H1 (cell line): ENCODE measurements around the gene ABHD12. TPM values are rescaled to one million over a fixed set of nuclear protein-coding genes. Genes with fewer than 3 reads are reported as not detected.

Experiments
- CTCF ChIA-PET: fragments of 300-600 bp; sonication (Branson Sonifier 250); formaldehyde crosslinking; loops from one replicate; lab custom pipeline; 2021; ENCODE audit not compliant: partially characterized antibody; lab: Charles Lee
- POLR2A ChIA-PET: fragments of 300-600 bp; sonication (Branson Sonifier 250); formaldehyde crosslinking; loops from one replicate; lab custom pipeline; 2021; ENCODE audit warnings: inconsistent platforms; ENCODE audit not compliant: partially characterized antibody; lab: Charles Lee
- DNase-seq, 2 experiments: peaks; one replicate each; pipeline versions ENCODE4 v3.0.0 to v3.0.0-alpha.2; 2010 to 2022; ENCODE audit warnings: low spot score in 2 of 2, low read depth in 1 of 2, mixed read lengths in 1 of 2
- FAIRE-seq: peaks from 2 replicates; lab custom pipeline; 2011; peaks lifted over from hg19 to GRCh38; lab: Jason Lieb, UNC
- H2AFZ ChIP-seq: 2 replicates; pipeline ENCODE4 v1.8.1; 2012; ENCODE audit warnings: low read length, inconsistent platforms
- H2AK5ac ChIP-seq: 2 replicates; pipeline ENCODE4 v1.6.1; 2013; ENCODE audit warnings: low read depth, low read length
- H2BK120ac ChIP-seq: replicated peaks from 2 replicates; pipeline ENCODE3; 2013; ENCODE audit warnings: low read depth, low read length, inconsistent platforms
- H2BK12ac ChIP-seq: 2 replicates; pipeline ENCODE4 v1.6.1; 2013; ENCODE audit warnings: low read depth, low read length
- H2BK15ac ChIP-seq: 2 replicates; pipeline ENCODE4 v1.6.1; 2013; ENCODE audit warnings: low read length
- H2BK20ac ChIP-seq: 2 replicates; pipeline ENCODE4 v1.6.1; 2013; ENCODE audit warnings: low read length
- H2BK5ac ChIP-seq: 2 replicates; pipeline ENCODE4 v1.6.1; 2013; ENCODE audit warnings: low read depth, low read length
- H3K14ac ChIP-seq: 2 replicates; pipeline ENCODE4 v1.6.1; 2013; ENCODE audit warnings: inconsistent platforms; ENCODE audit not compliant: insufficient read length
- H3K18ac ChIP-seq: 2 replicates; pipeline ENCODE4 v1.6.1; 2013; ENCODE audit warnings: low read length; ENCODE audit errors: extremely low read depth
- H3K23ac ChIP-seq: 2 replicates; pipeline ENCODE4 v1.6.1; 2013; ENCODE audit warnings: inconsistent platforms; ENCODE audit not compliant: insufficient read length
- H3K23me2 ChIP-seq: 2 replicates; pipeline ENCODE4 v1.6.1; 2013; ENCODE audit warnings: low read depth, low read length
- H3K27ac ChIP-seq: 2 replicates; pipeline ENCODE4 v1.6.1; 2011; ENCODE audit warnings: low read depth, low read length, inconsistent platforms
- H3K27me3 ChIP-seq, 4 experiments: replicated peaks in 1 of 4; 1 replicate in 1 of 4; 2 replicates in 3 of 4; pipeline versions ENCODE4 v1.6.1 to v1.8.1; 2011 to 2013; ENCODE audit warnings: low read length in 3 of 4, mild to moderate bottlenecking in 3 of 4, inconsistent platforms in 2 of 4, mixed read lengths in 2 of 4, moderate library complexity in 1 of 4; ENCODE audit not compliant: control insufficient read depth in 3 of 4, insufficient read depth in 3 of 4; ENCODE audit errors: extremely low read depth in 1 of 4
- H3K36me3 ChIP-seq, 4 experiments: 2 replicates each; pipeline versions ENCODE4 v1.6.1 to v1.8.1; 2011 to 2013; ENCODE audit warnings: mild to moderate bottlenecking in 4 of 4, low read length in 3 of 4, moderate library complexity in 2 of 4, control low read depth in 1 of 4, inconsistent platforms in 1 of 4; ENCODE audit not compliant: insufficient read depth in 4 of 4, control insufficient read depth in 2 of 4
- H3K4ac ChIP-seq: replicated peaks from 2 replicates; pipeline ENCODE3; 2013; ENCODE audit warnings: low read length, low read depth, mixed read lengths, inconsistent platforms; ENCODE audit not compliant: insufficient read length
- H3K4me1 ChIP-seq, 4 experiments: replicated peaks in 1 of 4; 1 replicate in 1 of 4; 2 replicates in 3 of 4; pipeline versions ENCODE4 v1.6.1 to v1.8.1; 2011 to 2013; ENCODE audit warnings: low read length in 3 of 4, inconsistent platforms in 2 of 4, mixed read lengths in 1 of 4; ENCODE audit not compliant: insufficient read depth in 4 of 4, control insufficient read depth in 3 of 4
- H3K4me2 ChIP-seq, 2 experiments: 2 replicates each; pipeline versions ENCODE4 v1.6.1 to v1.8.1; 2011 to 2013; ENCODE audit warnings: low read depth in 2 of 2, low read length in 2 of 2, control low read depth in 1 of 2, inconsistent platforms in 1 of 2, mild to moderate bottlenecking in 1 of 2; ENCODE audit not compliant: insufficient read depth in 1 of 2
- H3K4me3 ChIP-seq, 4 experiments: fragments of 200-600, 300-600 bp in 1 of 4; sonication (generic), shearing (Covaris generic), sonication (Bioruptor Twin) in 1 of 4; 2 replicates each; pipeline versions ENCODE4 v1.5.1 to v1.8.1; 2011 to 2016; ENCODE audit warnings: low read length in 4 of 4, low read depth in 3 of 4, control low read depth in 2 of 4, inconsistent platforms in 2 of 4, mild to moderate bottlenecking in 2 of 4, mixed read lengths in 1 of 4, moderate library complexity in 1 of 4; ENCODE audit not compliant: insufficient read depth in 2 of 4; ENCODE audit errors: extremely low read depth in 1 of 4
- H3K56ac ChIP-seq: replicated peaks from 2 replicates; pipeline ENCODE3; 2013; ENCODE audit warnings: low read depth, mild to moderate bottlenecking, mixed read lengths, low read length, inconsistent platforms; ENCODE audit not compliant: insufficient read length
- H3K79me1 ChIP-seq: 2 replicates; pipeline ENCODE4 v1.6.1; 2013; ENCODE audit warnings: low read depth, low read length, control low read depth
- H3K79me2 ChIP-seq, 2 experiments: 2 replicates each; pipeline versions ENCODE4 v1.6.1 to v1.8.1; 2012 to 2013; ENCODE audit warnings: low read length in 2 of 2, mild to moderate bottlenecking in 2 of 2, inconsistent platforms in 1 of 2; ENCODE audit not compliant: insufficient read depth in 2 of 2, control insufficient read depth in 1 of 2
- H3K9ac ChIP-seq, 4 experiments: replicated peaks in 1 of 4; 1 replicate in 1 of 4; 2 replicates in 3 of 4; pipeline versions ENCODE4 v1.6.1 to v1.8.1; 2011 to 2013; ENCODE audit warnings: low read depth in 3 of 4, low read length in 3 of 4, control low read depth in 2 of 4, mild to moderate bottlenecking in 2 of 4, moderate library complexity in 2 of 4, inconsistent platforms in 1 of 4; ENCODE audit errors: extremely low read depth in 1 of 4
- H3K9me3 ChIP-seq, 2 experiments: 2 replicates each; pipeline versions ENCODE4 v1.6.1 to v1.8.1; 2012 to 2013; ENCODE audit warnings: mild to moderate bottlenecking in 2 of 2, moderate library complexity in 2 of 2, control low read depth in 1 of 2, inconsistent platforms in 1 of 2, low read depth in 1 of 2, low read length in 1 of 2, mixed read lengths in 1 of 2; ENCODE audit not compliant: insufficient read depth in 2 of 2
- H4K20me1 ChIP-seq, 2 experiments: replicated peaks in 1 of 2; 2 replicates each; pipeline versions ENCODE3 to v1.8.1; 2011 to 2013; ENCODE audit warnings: inconsistent platforms in 2 of 2, low read length in 2 of 2, mild to moderate bottlenecking in 1 of 2; ENCODE audit not compliant: insufficient read depth in 2 of 2, control insufficient read depth in 1 of 2
- H4K5ac ChIP-seq: 2 replicates; pipeline ENCODE4 v1.6.1; 2013; ENCODE audit warnings: low read length, low read depth, mixed read lengths, inconsistent platforms; ENCODE audit not compliant: insufficient read length
- H4K8ac ChIP-seq: 2 replicates; pipeline ENCODE4 v1.8.0; 2013; ENCODE audit warnings: mild to moderate bottlenecking, moderate library complexity, low read length, inconsistent platforms; ENCODE audit not compliant: insufficient read depth; ENCODE audit errors: extremely low read depth
- H4K91ac ChIP-seq: replicated peaks from 2 replicates; pipeline ENCODE3; 2013; ENCODE audit warnings: low read length, mixed read lengths, inconsistent platforms; ENCODE audit not compliant: insufficient read length
- POLR2AphosphoS5 ChIP-seq: IDR thresholded peaks from 2 replicates; pipeline ENCODE4 v1.6.1; 2011; ENCODE audit warnings: low read depth, low read length
- WGBS, 2 experiments: shearing (Covaris generic) in 1 of 2; methylation state at CpG; one replicate each; pipeline versions ENCODE4 v1.1.6 to v1.1.7; 2013 to 2015; ENCODE audit warnings: low lambda C conversion rate in 2 of 2, mixed read lengths in 2 of 2, inconsistent platforms in 1 of 2, low coverage in 1 of 2, missing lambda C conversion rate in 1 of 2; ENCODE audit not compliant: insufficient replicate concordance in 2 of 2, insufficient coverage in 1 of 2, insufficient read length in 1 of 2; ENCODE audit errors: extremely low coverage in 1 of 2, missing lambda C conversion rate in 1 of 2; 5-methylcytosine and 5-hydroxymethylcytosine counted together
- polyA plus RNA-seq, 7 experiments: library from polyadenylated mRNA; depleted of rRNA in 3 of 7; stranded (reverse) in 5 of 7; unstranded in 2 of 7; fragments of >200 nt in 5 of 7; fragments of 200-250 nt in 2 of 7; gene quantifications; 1 replicate in 5 of 7; 2 replicates in 1 of 7; 4 replicates in 1 of 7; pipeline versions ENCODE4 v1.2.1 to v1.2.3, GENCODE V29; 2011 to 2013; ENCODE audit warnings: missing spikeins in 2 of 7, mixed read lengths in 2 of 7
- total RNA-seq: library from RNA; stranded (reverse); fragmentation: NEBNext Ultra II Directional; extraction: Animal tissue kit (Norgen Biotek cat#: 25700); gene quantifications from 2 replicates; pipeline ENCODE4 v1.2.1, GENCODE V29; 2021

Gene ABHD12
- total and polyA plus RNA-seq, 2 of the 8 experiments (the other 6 are each of a cell fraction or from before 2014, with no cell fraction given), result 31.3 to 59.5 TPM

GRCh38 chr20:25254986-25255680, 135.5 kb downstream of the ABHD12 start:
- no peak overlapping the region for H3K4me3 ChIP-seq
- H2AK5ac ChIP-seq, result no peak overlapping the region
- H3K14ac ChIP-seq, result no peak overlapping the region
- H3K23ac ChIP-seq, result no peak overlapping the region
- H2BK15ac ChIP-seq, result no peak overlapping the region
- no peaks in the 10 kb centered on the region for H3K4me1 ChIP-seq
- no peak overlapping the region; the same call in 1 of the 2 replicates for H4K8ac ChIP-seq
- H4K20me1 ChIP-seq, result peaks cover 2 to 10% of the 10 kb centered on the region in 2 experiments
- no peak for TF ChIP-seq POLR2AphosphoS5
- H2BK12ac ChIP-seq, result no peak overlapping the region
- no peak overlapping the region for H3K4ac ChIP-seq
- H2BK20ac ChIP-seq, result no peak overlapping the region; the same call in 1 of the 2 replicates
- POLR2A ChIA-PET, result interaction anchor here (1.2 to 1.7 kb wide), 3 partner anchors 12 to 52 kb away, joined by 3 read pairs; no protein-coding TSS in a partner anchor
- H2AFZ ChIP-seq, result no peak overlapping the region
- no peak overlapping the region for H3K27ac ChIP-seq
- H3K18ac ChIP-seq, result no peak overlapping the region
- FAIRE-seq, result no peak
- H3K4me2 ChIP-seq, result no peak overlapping the region
- H4K5ac ChIP-seq, result no peak overlapping the region
- peaks cover 2 to 9% (median 5%) of the 10 kb centered on the region in 4 experiments; a peak in 3 of 8 replicates for H3K36me3 ChIP-seq
- no peaks in the 10 kb centered on the region; a peak in 1 of 4 replicates for H3K9me3 ChIP-seq
- peaks cover 13% of the 10 kb centered on the region for H3K79me1 ChIP-seq
- H3K9ac ChIP-seq, result no peak overlapping the region
- WGBS, 2 experiments, result 90% methylated on average over 12 of the region's 12 CpGs; no CpG with 5 or more reads in 1 of the 2 experiments
- H3K56ac ChIP-seq, result no peak overlapping the region
- no peak for DNase-seq
- H2BK120ac ChIP-seq, result no peak overlapping the region
- H4K91ac ChIP-seq, result no peak overlapping the region
- peaks cover 15 to 45% of the 10 kb centered on the region in 2 experiments for H3K79me2 ChIP-seq
- no peaks in the 10 kb centered on the region for H3K23me2 ChIP-seq
- 0 out of 2 replicates have a peak overlapping the region, but pooled peaks have one; percentile 36 for H2BK5ac ChIP-seq
- H3K27me3 ChIP-seq, result no peaks in the 10 kb centered on the region
- CTCF ChIA-PET, result interaction anchor here (1.0 to 1.5 kb wide), 4 partner anchors 9 to 259 kb away, joined by 3 to 4 read pairs (median 3); no protein-coding TSS in a partner anchor
